NCI-H2107 (cell line): ENCODE data around the gene LCE3D.
"Not testable (repeated sequence)": the region's sequence is repeated elsewhere in the genome, so short reads cannot be mapped to it uniquely, and the experiment has no call there.

Experiments used
- DNase-seq: peaks from one replicate; lab custom pipeline; 2025; lab: John Stamatoyannopoulos, UW

Gene LCE3D

GRCh38 chr1:152580433-152580832 is at the start of gene LCE3D:
Gene LCE3D, minus strand, starts transcription at chr1:152580516. Its CDS starts 580 bp downstream, at chr1:152579936.
- DNase-seq = no peak

GRCh38 chr1:152626744-152627143 is 46.4 kb upstream of the LCE3D start:
- no peak for DNase-seq

DNA sequence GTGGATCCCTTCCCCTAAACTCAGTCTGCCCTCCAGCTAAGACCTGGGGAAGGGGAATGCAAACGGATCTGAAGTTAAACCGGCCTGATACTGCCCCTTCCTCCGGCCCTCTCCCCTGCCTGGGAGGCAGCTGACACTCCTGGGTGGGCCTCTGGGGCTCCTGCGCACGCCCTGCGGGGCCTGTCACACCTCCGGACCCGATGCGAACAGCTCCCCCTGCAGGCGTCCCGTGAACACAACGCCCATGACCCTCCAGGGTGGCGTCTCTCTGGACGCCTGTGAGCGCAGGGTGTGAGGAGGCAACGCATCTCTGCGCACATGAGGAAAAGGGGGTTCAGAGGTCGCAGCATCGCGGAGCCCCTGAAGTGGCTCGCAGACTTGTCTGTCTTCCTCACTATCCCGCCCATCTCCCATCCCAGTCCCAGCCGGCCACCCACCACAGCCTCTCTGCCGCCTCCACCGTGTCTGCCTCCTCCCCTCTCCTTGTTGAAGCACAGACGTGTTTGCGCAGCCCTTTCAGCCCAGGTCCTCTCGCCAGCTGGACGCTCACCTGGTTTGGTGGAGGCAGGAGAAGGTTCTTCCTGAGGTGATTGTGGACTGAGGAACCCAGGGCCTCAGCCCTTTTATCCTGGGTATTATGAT is 43.0 kb upstream of the LCE3D start:
- DNase-seq = no peak

DNA sequence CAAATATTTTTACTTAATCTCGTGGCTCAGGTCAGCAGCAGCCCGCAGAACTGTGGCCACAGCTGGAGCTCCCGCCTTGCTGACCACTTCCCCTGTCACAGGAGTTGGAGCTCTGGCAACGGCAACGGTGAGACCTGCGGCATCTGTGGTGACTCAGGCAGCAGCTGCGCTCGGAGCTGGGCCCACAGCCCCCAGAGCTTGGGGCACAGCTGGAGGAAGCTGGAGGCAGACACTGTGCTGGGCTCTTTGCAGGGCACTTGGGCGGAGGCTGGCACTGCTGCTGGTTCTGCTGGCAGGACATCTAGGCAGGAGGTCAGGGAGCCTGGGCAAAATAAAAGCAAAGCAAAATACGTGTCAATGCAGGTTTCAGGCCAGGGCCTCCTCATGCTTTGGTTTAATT is 42.5 kb upstream of the LCE3D start, which contains the start of gene LCE3A:
Gene LCE3A (minus strand): TSS at position 301 of the 400 bp plus-strand sequence. CDS start 0 bp downstream, at position 301.
- no peak for DNase-seq

GRCh38 chr1:152621993-152622392 is 41.7 kb upstream of the LCE3D start:
- DNase-seq = no peak

GRCh38 chr1:152613511-152613910 is 33.2 kb upstream of the LCE3D start, which contains the start of gene LCE3B:
Gene LCE3B, plus strand, starts transcription at chr1:152613811. Its CDS starts 0 bp downstream, at chr1:152613811.
- no peak for DNase-seq

DNA sequence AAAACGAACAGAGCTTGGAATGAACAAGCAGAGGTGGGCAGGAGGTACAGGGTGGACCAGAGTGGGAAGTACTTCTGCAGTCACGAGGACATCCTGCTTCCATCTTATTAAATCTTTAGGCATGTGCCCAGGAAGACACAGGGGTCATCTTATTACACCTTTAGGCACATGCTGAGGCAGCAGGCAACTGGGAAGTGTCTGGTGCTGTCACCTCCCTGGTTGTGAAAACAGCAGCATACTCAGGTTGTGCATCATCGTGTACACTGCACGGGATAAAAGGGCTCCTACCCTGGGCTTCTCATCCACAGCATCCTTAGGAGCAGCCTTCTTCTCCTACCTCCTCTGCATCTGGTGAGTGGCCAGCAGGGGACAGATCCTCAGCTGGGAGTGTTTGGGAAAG is 19.6 kb upstream of the LCE3D start, which contains the start of gene LCE3C:
Gene LCE3C (plus strand): TSS at position 301 of the 400 bp plus-strand sequence. CDS start 498 bp downstream, outside the sequence.
- DNase-seq = no peak

DNA sequence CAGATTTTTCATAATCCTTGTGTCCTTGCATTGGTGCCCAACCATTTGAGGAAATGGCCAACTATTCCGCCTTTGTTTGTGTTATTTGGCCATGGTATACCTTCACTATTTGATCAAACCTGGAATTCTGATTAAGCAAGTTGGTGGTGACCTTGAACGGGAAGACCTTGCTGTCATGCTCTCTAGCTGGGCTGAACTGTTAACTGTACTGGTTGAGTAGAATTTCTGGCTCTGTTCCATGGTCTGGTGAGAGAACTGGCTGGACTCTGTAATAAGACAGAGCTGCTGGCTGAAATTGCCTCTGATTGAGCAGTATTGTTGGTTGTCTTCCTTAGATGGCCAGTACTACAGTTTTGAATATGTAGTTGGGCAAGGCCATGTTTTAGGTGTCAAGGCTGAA is 16.7 kb upstream of the LCE3D start:
- DNase-seq = no peak

GRCh38 chr1:152585586-152585985 is 5.3 kb upstream of the LCE3D start:
- no peak for DNase-seq

GRCh38 chr1:152582647-152583046 is 2.3 kb upstream of the LCE3D start:
- DNase-seq = no peak

GRCh38 chr1:152579526-152579925 is 790 bp downstream of the LCE3D start:
- DNase-seq = not testable (repeated sequence)

DNA sequence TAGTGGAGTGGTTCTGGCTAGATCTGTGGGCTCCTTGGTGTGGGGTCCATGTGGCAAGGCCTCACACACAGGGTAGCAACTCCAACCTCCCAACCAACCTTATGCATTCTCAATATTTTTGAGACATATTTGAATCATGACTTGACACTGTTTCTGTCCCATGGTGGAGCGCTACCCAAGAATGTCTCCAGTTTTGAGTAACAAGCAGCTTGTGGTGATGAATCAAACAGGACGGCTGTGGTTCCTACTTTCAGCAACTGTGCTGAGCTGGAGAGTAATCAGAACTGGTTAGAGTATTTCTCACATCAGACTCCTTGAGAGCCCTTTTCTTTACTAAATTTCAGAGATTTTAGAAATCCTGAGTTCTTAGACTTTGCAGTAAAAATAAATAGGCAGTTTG is 3.1 kb downstream of the LCE3D start:
- DNase-seq = no peak

GRCh38 chr1:152566681-152567080 is 13.6 kb downstream of the LCE3D start, which contains the start of gene LCE3E:
Gene LCE3E, minus strand, starts transcription at chr1:152566780. Its CDS starts 572 bp downstream, at chr1:152566208.
- no peak for DNase-seq

GRCh38 chr1:152565535-152566215 is 14.6 kb downstream of the LCE3D start:
- DNase-seq = no peak

DNA sequence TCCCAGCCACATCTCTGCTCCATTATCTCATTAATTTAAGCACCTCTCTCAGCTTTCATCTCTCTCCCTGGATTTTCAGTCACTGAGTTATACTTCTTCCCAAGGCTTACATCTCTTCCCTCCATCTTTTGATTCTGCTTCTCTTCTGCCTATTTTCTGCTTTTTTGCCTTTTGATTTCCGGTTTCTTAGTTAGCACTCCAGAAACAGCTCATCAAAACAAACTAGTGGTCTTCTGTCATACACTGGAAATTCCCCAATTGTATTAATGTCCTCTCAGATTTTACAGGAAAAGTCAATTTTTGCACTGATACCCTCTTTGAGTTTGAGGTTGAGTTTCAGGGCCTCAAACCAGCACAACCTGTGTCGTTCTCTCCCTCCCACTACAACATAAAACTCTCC is 15.2 kb downstream of the LCE3D start:
- DNase-seq = no peak

DNA sequence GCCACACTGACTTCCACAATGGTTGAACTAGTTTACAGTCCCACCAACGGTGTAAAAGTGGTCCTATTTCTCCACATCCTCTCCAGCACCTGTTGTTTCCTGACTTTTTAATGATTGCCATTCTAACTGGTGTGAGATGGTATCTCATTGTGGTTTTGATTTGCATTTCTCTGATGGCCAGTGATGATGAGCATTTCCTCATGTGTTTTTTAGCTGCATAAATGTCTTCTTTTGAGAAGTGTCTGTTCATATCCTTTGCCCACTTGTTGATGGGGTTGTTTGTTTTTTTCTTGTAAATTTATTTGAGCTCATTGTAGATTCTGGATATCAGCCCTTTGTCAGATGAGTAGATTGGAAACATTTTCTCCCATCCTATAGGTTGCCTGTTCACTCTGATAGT is 32.0 kb downstream of the LCE3D start:
- DNase-seq = not testable (repeated sequence)

- DNase-seq = no peak
These were observed 33.6 kb downstream of the LCE3D start for GRCh38 chr1:152546704-152547103.

GRCh38 chr1:152543820-152544219 is 36.5 kb downstream of the LCE3D start:
- DNase-seq = no peak

- no peak for DNase-seq
These were observed 40.4 kb downstream of the LCE3D start for GRCh38 chr1:152539901-152540300.

DNA sequence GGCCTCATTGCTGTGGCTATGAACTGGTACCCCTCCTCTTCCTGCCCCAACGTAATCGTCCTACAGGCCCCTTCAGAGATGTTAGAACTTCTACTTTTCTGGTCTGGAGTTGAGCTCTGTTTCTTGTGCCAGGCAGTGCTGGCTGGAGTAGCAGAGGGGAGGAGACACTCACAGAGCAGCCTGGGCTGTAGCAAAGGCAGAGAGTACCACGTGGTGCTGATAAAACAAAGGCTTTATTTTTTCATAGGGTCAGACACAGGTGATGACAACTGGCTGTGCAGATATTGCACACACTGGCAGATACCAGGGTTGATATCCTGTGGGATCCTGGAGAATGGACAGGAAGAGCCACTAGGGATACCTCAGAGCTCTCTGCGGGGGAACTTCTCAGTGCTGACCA is 42.8 kb downstream of the LCE3D start:
- DNase-seq = no peak

GRCh38 chr1:152535774-152536173 is 44.5 kb downstream of the LCE3D start:
- no peak for DNase-seq

- DNase-seq = no peak
These were observed 46.9 kb downstream of the LCE3D start for GRCh38 chr1:152533327-152533938.
